ENCODE data around the gene EMC8.

The EMC8 gene

GRCh38 chr16:85799497-85800320 is at the start of gene EMC8, which contains the start of gene COX4I1:
Gene EMC8 (minus strand): TSS chr16:85799544. CDS start chr16:85799295, 249 bp downstream.
Gene COX4I1 (plus strand): TSS chr16:85799695. CDS start chr16:85801206, 1,511 bp downstream.
- Histone ChIP-seq H3K36me3 (no peaks in the 10 kb centered on the region; the same call in 1 of the 2 replicates), H3K27ac (peak within 1 kb of the TSS; percentile 81), H3K4me3 (ENCODE audit: low read depth, low read length) (peak within 1 kb of the TSS; percentile 74), H3K27me3 (ENCODE audit: insufficient read depth, low read depth, severe bottlenecking) (no peaks in the 10 kb centered on the region), H3K9me3 (ENCODE audit: severe bottlenecking) (no peaks in the 10 kb centered on the region)
- peak; percentile 88 for DNase-seq
- TF ChIP-seq CTCF (IDR thresholded peaks at IDR 0.05; ENCODE audit: low read depth, low read length) = no peak

DNA sequence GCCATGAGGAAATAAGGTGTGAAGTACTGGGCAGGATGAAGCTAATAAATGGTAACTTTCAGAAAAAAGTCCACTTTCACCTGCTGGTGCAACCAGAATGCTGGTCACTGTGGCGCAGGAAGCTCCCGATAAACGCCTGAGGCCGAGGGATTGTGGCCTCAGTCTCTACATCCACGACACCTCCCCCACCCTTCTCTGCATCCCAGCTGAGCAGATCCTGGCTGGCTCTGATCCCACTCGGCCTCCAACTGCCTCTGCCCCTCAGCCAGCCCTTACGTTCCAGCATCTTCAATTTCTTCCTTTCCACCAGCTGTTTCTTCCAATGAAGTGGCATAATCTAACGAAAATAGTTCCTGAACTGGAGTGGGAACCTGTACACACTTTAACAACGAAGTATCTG is 49.6 kb upstream of the EMC8 start:
- no peak overlapping the region for H3K4me3 ChIP-seq (ENCODE audit: low read depth, low read length)
- H3K27me3 ChIP-seq (ENCODE audit: insufficient read depth, low read depth, severe bottlenecking) = no peaks in the 10 kb centered on the region
- no peaks in the 10 kb centered on the region for H3K36me3 ChIP-seq
- no peak for TF ChIP-seq CTCF (IDR thresholded peaks at IDR 0.05; ENCODE audit: low read depth, low read length)
- no peak overlapping the region for H3K27ac ChIP-seq
- no peak for DNase-seq
- no peaks in the 10 kb centered on the region for H3K9me3 ChIP-seq (ENCODE audit: severe bottlenecking)

DNA sequence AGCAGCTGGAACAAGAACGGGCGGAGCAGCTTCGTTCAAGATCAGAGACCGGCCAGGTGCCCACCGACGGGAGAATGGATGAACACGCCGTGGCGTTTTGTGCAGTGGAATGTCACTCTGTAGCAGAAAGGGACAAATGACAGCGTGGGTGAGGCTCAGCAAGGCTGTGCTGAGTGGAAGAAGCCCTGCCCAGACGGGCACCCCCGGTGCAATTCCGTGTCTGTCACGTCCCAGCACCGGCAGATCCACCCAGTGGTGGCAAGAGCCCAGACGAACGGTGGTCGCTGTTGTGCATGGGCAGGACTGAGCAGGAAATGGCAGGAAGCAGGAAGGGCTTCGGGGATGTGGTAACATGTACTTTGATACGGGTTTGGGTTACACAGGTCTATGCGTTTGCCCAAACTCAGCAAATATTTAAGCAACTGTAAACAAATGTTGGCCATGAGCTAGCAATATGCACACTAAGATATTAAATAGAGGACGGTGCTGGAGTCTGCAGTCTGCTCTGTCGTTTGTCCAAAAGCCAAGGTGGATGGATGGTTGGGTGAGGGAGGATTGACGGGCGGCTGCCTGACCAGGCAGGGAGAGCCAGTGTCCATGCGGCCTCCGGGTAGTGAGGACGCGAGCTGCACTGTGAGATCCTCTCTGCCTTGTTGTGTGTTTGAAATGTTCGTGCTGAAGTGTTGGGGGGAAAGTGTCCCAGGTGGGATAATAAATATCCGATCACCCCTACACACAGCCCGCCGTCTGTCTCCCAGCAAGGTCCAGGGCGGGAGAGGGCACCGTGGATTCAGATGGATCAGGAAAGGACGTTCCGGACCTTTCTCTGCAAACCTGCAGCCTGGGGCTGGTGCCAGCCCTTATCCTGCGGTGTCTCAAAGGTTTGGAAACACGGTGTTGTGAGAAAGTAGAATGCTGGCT is 48.6 kb upstream of the EMC8 start:
- DNase-seq = no peak
- H3K36me3 ChIP-seq = no peaks in the 10 kb centered on the region
- no peak overlapping the region for H3K4me3 ChIP-seq (ENCODE audit: low read depth, low read length)
- H3K27me3 ChIP-seq (ENCODE audit: insufficient read depth, low read depth, severe bottlenecking) = no peaks in the 10 kb centered on the region
- no peak for TF ChIP-seq CTCF (IDR thresholded peaks at IDR 0.05; ENCODE audit: low read depth, low read length)
- H3K9me3 ChIP-seq (ENCODE audit: severe bottlenecking) = no peaks in the 10 kb centered on the region
- no peak overlapping the region for H3K27ac ChIP-seq

DNA sequence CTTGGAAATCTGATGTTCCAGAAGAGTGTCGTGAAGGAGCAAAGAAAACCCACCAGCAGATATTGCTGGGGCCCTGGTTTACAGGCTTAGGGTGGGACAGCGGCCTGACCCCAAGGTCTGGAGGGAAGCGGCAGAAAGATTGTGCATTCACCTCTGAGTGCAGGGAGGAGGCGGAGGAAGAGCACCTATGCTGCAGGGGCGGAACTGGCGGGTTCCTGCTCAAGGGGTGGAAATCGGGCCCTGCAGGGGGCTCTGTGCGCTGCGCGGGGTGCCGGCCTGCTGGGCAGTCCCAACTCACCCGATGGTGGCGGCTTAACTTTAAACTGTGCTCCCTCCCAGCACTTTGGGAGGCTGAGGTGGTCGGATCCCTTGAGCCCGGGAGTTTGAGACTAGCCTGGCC is 47.7 kb upstream of the EMC8 start:
- H3K36me3 ChIP-seq = no peaks in the 10 kb centered on the region
- TF ChIP-seq CTCF (IDR thresholded peaks at IDR 0.05; ENCODE audit: low read depth, low read length) = no peak
- no peak for DNase-seq
- no peaks in the 10 kb centered on the region for H3K9me3 ChIP-seq (ENCODE audit: severe bottlenecking)
- H3K27ac ChIP-seq = no peak overlapping the region
- no peak overlapping the region for H3K4me3 ChIP-seq (ENCODE audit: low read depth, low read length)
- H3K27me3 ChIP-seq (ENCODE audit: insufficient read depth, low read depth, severe bottlenecking) = no peaks in the 10 kb centered on the region

GRCh38 chr16:85846461-85846860 is 47.1 kb upstream of the EMC8 start:
- DNase-seq = no peak
- Histone ChIP-seq H3K27ac (no peak overlapping the region), H3K4me3 (ENCODE audit: low read depth, low read length) (no peak overlapping the region), H3K9me3 (ENCODE audit: severe bottlenecking) (no peaks in the 10 kb centered on the region), H3K27me3 (ENCODE audit: insufficient read depth, low read depth, severe bottlenecking) (no peaks in the 10 kb centered on the region), H3K36me3 (no peaks in the 10 kb centered on the region)
- TF ChIP-seq CTCF (IDR thresholded peaks at IDR 0.05; ENCODE audit: low read depth, low read length) = no peak
